Activated CD4-positive, CD25-positive, alpha-beta regulatory T cell treated with anti-CD3 and anti-CD28 coated beads, Interleukin-2, amount 50 U/mL, for 72 hours (primary cell): ENCODE measurements around the gene LZTS3.
"Not testable (repeated sequence)": the region's sequence is repeated elsewhere in the genome, so short reads cannot be mapped to it uniquely, and the experiment has no call there.

Experiments used
- DNase-seq: peaks from one replicate; pipeline ENCODE4 v3.0.0; 2021

LZTS3 gene

GRCh38 chr20:3133155-3133554 is 40.2 kb downstream of the LZTS3 start:
- no peak for DNase-seq

- DNase-seq = no peak
Measured at GRCh38 chr20:3130051-3130600, 43.2 kb downstream of the LZTS3 start.

GRCh38 chr20:3129094-3129493 is 44.3 kb downstream of the LZTS3 start:
- no peak for DNase-seq

GRCh38 chr20:3128275-3128984 is 44.9 kb downstream of the LZTS3 start:
- no peak for DNase-seq

- no peak for DNase-seq
Measured at GRCh38 chr20:3126527-3126859, 46.9 kb downstream of the LZTS3 start.

- DNase-seq = not testable (repeated sequence)
Measured at GRCh38 chr20:3125776-3126526, 47.4 kb downstream of the LZTS3 start.

- DNase-seq = not testable (repeated sequence)
Measured at GRCh38 chr20:3124773-3125560, 48.4 kb downstream of the LZTS3 start.

GRCh38 chr20:3124163-3124562 is 49.2 kb downstream of the LZTS3 start:
- not testable (repeated sequence) for DNase-seq

GRCh38 chr20:3123542-3123941 is 49.8 kb downstream of the LZTS3 start:
- DNase-seq = no peak

- no peak for DNase-seq
Measured at GRCh38 chr20:3121955-3122610, 51.3 kb downstream of the LZTS3 start.

GRCh38 chr20:3121271-3121911 is 52.0 kb downstream of the LZTS3 start:
- no peak for DNase-seq

- DNase-seq = no peak
Measured at GRCh38 chr20:3119044-3119443, 54.3 kb downstream of the LZTS3 start.

- not testable (repeated sequence) for DNase-seq
Measured at GRCh38 chr20:3117839-3118379, 55.4 kb downstream of the LZTS3 start.

- DNase-seq = no peak
Measured at GRCh38 chr20:3116341-3116740, 57.0 kb downstream of the LZTS3 start.

GRCh38 chr20:3115190-3116107 is 57.9 kb downstream of the LZTS3 start:
- no peak for DNase-seq
